CD4-positive, alpha-beta T cell treated with Interferon gamma for 1 hour (primary cell): Measurements from ENCODE around the gene SPNS3.

ENCODE experiments used
- DNase-seq: peaks from one replicate; pipeline ENCODE4 v3.0.0-alpha.2; 2020

The SPNS3 gene, protein sequence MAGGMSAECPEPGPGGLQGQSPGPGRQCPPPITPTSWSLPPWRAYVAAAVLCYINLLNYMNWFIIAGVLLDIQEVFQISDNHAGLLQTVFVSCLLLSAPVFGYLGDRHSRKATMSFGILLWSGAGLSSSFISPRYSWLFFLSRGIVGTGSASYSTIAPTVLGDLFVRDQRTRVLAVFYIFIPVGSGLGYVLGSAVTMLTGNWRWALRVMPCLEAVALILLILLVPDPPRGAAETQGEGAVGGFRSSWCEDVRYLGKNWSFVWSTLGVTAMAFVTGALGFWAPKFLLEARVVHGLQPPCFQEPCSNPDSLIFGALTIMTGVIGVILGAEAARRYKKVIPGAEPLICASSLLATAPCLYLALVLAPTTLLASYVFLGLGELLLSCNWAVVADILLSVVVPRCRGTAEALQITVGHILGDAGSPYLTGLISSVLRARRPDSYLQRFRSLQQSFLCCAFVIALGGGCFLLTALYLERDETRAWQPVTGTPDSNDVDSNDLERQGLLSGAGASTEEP

DNA sequence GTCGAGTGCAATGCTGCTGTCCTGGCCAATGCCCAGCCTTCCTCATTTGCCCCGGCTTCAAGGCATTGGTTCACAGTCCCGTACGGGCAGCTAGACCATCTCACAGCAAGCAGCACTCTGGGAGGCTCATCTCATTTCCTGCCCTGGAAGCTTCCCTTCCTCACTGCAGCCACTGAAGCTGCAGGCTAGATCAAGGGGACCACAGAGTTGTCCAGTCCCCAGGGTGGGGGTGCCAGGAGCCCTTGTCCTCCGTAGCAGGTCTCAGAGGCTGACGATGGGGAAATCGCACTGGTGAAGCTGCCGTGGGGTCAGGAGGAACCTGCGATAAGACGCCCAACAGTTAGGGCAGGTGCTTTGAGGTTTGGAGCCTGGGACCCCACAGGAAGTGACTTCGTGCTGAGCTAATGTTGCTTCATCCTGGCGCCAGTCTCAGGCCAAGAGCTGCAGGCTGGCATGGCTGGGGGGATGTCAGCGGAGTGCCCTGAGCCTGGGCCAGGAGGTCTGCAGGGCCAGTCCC lies at the start of gene SPNS3:
Gene SPNS3 (plus strand): TSS at position 426 of the 517 bp plus-strand sequence. CDS start 28 bp downstream, at position 454.
- DNase-seq = peak; percentile 14

DNA sequence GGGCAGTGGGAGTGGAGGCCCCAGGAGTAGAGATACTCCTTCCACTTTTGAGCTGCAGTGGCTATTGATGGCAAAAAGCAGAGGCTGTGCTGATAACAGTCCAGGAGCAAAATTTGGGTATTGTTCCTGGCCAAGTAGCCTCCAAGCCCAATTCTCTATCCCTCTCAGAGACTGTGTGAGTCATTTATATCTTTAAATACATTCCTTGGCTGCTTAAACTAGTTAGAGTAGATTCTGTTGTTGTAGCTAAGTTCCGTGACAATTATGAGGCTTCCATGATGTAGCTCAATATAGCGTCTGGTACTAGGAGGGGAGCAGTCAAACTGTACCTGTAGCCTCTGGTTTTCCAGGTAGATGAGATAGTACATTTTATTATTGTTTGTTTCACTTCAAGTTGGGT lies 47.3 kb upstream of the SPNS3 start:
- DNase-seq = no peak

DNA sequence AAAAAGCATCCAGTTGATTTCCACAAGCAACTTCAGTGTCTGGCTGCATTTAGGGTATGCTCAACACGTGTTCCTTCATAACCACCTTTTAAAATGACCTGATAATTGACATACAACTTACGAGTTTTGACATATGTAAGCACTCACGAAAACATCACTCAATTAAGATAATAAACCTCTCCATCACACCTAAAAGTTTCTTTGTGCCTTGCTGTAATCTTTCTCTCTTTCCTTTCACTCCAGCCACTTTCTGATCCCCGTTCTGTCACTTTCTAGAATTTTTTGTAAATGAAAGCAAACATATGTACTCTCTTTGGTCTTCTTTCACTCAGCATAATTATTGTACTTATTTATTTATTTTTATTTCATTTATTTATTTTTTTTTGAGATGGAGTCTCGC lies 46.6 kb upstream of the SPNS3 start:
- no peak for DNase-seq

DNA sequence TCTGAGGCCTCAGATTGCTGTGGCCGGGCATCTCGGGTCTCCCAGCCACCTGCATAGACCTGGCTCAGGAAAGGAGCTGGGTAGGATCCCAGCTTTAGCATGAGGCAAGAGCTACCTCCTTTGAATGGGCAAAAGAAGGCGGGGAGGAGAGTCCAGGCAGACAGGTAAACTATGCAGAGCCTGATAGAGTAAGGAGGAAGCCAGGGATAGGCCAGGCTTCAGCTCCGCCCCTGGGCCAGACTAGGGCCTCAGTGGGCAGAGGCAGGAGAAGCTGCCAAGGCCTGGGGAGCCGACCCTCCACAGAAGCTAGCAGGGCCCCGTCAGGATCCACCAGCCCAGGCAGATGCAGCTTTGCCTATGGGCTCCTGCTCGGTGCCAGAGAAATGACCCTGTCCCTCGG lies 44.7 kb upstream of the SPNS3 start:
- no peak for DNase-seq

DNA sequence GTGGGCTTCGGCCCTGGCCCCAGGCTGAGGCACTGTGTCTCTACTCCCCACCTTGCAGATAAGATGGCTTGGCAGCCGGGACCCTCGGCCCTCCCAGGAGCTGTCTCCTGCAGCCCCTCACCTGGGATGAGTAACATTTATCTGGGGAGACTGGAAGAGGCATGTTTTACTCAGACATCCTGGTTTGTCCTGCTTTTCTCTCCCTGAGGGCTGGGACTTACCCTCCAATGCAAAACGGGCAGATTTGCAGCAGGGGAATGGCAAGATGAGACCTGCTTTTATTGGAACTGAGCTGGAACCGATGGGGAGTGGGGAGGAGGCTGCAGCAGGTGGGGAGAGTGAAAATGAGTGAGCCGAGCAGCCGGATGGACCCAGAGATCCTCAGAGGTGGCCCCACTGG lies 39.9 kb upstream of the SPNS3 start:
- DNase-seq = no peak

DNA sequence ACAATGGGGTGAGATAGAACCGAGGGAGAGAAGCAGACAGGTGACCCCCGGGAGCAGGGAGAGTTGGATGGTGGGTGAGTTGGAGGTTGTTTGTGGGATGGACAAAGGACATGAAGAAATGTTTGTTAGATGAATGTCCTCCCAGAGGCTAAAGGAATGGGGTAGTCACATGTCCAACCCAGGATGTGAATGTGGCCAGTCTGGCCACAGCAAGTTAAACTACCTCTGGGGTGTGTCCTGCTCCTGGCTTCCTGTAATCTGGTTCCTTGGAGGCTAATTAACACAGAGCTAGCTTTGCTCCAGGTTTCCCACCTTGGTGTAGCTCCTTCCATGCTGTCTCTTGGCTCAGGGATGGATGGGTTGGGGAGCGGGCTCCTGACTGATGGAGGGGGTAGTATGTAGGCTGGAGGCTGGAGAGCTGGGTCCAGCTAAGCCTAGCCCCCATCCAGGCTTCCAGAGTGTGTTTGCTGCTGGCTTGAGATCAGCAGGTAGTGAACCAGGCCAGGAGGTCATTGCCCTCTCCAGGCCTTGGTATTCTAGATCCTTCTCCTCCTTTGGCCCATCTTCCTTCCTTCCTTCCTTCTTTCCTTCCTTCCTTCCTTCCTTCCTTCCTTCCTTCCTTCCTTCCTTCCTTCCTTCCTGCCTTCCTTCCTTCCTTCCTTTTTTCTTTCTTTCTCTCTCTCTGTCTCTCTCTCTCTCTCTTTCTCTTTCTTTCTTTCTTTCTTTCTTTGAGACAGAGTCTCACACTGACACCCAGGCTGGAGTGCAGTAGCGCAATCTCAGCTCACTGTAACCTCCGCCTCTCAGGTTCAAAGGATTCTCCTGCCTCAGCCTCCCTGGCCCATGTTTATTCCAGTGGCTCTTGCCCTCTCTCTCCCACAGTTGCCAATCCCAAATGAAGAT lies 39.3 kb upstream of the SPNS3 start:
- no peak for DNase-seq

DNA sequence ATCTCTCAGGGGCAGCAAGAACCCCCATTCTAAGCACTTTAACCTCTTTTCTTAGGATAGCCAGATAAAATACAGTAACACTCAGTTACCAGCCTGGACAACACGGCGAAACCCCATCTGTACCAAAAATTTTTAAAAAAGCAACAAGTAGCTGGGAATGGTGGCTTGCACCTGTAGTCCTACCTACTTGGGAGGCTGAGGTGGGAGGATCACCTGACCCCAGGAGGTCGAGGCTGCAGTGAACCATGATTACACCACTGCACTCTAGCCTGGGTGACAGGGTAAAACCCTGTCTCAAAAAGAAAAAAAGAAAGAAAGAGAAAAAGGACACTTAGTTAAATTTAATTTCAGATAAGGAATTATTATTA lies 38.6 kb upstream of the SPNS3 start:
- no peak for DNase-seq

DNA sequence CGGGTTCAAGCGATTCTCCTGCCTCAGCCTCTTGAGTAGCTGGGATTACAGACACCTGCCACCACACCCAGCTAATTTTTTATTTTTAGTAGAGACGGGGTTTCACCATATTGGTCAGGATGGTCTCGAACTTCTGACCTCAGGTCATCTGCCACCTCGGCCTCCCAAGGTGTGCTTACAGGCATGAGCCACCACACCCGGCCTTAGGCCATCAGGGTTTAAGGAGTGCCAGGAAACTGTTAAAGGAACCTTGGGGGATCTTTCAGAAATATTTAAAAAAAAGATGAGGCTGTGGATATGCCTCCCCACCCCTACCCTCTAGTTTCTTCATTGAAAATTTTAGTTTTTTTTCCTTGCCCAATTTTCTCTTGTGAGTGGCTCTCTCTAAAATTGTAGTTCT lies 35.9 kb upstream of the SPNS3 start:
- no peak for DNase-seq

DNA sequence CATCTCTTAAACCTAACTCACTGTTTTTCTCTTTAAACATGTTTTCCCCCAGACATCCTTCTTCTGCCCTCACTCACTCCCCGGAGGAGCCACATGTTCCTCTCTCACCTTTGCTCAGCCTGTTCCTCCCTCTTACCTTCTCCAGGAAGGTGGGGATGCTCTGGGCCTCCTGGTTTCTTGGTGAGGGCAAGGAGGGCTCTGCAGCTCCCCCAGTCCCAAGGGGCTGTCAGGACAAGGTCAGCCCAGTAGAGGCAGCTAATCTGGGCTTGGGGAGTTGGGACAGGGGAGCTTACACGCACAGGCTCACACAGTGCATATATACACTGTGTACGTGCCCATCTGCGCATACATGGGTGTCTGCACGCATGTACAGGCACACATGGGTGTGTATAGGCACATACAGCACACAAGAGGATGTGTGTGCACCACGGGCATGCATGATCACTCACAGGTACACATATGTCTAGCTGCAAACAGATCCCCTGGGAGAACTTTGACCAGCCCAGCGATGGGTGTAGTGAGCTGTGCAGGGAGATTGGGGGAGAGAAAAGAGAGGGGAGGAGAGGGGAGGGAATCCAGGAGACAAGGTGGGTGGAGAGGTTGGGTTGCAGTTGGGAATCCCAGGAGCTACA lies 28.6 kb upstream of the SPNS3 start:
- no peak for DNase-seq

DNA sequence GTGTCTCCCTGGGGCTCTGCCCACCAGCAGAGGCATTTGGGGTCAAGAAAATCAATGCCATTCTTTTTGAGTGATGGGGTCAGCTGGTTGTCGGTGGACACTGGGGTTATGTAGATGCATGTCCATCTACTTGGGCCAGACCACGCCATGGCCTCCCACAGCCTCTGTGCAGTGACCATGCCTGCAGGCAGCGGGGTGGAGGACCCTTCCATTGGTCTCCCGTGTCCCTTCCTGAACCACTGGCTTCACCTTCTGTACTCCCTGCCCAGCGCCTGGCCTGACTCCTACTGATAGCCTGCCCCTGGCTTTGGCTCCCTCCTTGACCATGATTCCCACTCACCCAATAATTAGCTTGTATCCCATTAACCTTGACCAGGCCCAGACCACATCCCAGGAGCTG lies 28.0 kb upstream of the SPNS3 start:
- DNase-seq = no peak

DNA sequence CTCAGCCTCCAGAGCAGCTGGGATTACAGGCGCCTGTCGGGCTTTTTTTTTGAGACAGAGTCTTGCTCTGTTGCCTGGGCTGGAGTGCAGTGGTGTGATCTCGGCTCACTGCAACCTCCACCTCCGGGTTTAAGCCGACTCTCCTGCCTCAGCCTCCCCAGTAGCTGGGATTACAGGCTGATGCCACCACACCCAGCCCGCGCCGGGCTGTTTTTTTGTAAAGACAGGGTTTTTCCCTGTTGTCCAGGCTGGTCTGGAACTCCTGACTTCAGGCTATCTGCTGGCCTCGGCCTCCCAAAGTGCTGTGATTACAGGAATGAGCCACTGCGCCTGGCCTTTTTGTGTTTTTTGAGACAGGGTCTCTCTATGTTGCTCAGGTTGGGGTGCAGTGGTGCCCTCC lies 27.4 kb upstream of the SPNS3 start:
- DNase-seq = no peak

DNA sequence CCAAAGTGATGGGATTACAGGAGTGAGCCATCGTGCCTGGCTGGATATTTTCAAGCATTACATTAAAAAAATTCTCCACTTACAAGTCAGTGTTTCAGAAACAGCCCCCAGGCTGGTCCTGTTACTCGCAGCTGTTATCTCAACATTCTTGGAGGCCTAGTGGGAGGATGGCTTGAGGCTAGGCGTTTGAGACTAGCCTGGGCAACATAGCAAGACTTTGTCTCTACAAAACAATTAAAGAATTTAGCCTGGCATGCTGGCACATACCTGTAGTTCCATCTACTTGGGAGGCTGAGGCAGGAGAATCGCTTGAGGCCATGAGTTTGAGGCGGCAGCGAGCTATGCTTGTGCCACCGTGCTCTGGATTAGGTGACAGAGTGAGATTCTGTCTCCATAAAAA lies 26.5 kb upstream of the SPNS3 start:
- DNase-seq = no peak

DNA sequence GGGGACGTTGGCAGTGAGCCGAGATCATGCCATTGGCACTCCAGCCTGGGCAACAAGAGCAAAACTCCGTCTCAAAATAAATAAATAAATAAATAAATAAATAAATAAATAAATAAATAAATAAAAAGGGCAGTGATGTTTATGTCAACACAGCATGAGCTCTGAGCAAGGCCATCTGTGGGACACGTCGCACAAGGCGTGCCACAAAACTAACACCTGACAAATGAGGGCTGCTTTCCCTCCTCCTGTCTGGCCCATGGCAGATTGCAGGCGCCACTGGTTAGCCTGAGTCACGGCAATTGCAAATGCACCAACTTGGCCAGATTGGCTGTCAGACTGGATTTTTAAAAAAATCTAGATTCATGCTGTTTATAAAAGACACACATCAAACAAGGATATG lies 25.9 kb upstream of the SPNS3 start:
- no peak for DNase-seq

DNA sequence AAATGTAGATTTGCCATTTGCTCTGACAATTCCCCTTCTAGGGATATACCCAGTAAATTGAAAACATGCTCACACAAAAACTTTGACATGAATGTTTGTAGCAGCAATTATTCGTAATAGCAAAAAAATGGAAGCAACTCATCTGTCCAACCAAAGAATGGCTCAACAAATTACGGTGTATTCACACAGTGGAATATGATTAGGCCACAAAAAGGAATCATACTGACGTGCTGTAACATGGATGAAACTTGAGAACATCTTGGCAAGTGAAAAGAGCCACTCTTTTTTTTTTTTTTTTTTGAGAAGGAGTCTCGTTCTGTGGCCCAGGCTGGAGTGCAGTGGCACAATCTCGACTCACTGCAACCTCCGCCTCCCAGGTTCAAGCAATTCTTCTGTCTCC lies 24.1 kb upstream of the SPNS3 start:
- no peak for DNase-seq

DNA sequence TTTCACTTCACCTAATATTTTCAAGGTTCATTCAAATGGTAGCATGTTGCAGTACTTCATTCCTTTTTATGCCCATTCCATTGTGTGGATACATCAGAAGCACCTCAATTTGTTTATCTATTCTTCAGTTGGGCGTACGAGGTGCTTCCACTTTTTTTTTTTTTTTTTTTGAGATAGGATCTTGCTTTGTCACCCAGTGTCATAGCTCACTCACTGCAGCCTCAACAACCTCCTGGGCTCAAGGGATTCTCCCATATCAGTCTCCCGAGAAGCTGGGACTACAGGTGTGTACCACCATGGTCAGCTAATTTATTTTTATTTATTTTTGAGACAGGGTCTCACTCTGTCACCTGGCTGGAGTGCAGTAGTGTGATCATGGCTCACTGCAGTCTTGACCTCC lies 22.5 kb upstream of the SPNS3 start:
- no peak for DNase-seq

DNA sequence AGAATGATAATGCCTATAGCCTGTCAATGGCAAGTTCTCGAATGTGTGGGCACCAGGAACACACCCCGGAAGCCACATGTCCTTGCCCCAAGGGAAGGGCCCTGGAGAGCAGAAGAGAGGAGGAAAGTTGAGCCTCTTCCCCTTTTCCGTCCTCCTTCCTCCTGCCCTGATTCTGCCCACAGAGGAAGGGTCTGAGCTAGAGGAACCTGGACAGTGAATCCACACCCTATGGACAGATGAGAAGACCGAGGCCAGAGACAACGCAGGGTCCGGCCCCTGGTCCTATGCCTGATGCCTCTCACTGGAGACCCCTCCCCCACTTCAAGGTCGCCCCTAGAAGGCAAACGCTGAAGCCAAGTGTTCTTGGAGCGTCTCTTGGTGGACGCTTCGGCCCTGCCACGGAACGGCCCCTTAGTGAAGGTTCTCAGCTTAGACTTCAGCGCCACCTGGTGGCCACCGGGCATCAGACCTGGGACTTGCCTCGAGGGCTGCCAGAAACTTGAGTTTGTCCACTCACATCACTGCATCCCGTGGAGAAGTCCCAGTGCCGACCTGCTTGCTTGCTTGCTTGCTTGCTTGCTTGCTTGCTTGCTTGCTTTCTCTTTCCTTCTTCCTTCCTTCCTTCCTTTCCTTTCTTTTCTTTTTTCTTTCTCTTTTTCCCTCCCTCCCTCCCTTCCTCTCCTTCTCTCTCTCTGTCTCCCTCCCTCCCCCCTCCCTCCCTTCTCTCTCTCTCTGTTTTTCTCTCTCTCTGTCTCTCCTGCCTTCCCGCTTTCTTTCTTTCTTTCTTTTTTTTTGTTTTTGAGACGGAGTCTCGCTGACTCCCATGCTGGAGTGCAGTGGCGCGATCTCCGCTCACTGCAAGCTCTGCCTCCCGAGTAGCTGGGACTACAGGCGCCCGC lies 20.6 kb upstream of the SPNS3 start:
- peak; percentile 82 for DNase-seq

DNA sequence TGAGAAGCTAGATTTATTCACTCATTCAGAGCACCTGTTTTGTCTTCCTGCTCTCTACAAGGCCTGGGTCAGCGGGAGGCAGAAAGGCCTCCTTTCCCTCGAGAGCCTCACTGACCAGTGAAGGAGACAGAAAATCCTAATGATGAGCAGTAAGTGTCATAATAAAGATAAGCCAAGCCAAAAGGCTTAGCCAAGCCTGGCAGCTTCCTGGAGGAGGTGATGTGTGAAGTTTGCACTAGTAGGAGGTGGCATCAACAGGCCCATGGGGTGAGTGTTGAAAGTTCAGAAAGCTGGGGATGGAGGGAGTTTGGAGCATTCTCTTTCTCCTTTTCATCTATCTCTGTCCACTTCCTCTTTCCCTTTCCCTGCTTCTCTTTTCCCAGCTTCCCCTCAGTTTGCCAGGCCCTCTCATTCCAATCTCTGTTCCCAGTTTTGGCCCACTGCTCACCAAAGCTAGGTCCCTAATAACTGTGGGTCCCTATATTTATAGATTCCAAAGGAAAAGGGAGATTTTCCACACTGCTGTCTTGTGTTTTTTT lies 16.5 kb upstream of the SPNS3 start:
- DNase-seq = no peak

DNA sequence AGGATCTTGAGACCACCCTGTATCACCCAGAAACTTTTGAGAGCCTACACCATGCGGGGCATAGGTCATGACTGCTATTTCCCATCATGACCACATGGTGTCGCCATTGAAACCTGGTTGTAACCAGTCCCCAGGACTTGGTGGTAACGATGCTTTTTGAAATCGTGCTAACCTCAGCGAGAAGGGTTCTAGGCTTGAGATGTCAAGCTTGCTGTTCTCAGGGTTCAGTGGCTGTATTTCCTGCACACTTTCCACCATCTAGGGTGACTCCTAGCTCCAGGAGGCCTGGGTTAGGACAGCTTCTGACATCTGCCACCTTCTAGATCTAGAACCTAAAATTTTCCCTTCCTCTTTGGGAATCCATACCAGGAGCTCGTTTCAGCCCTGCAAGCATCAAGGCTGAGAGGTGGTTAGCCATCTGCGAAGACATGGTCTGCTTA lies 13.0 kb upstream of the SPNS3 start:
- DNase-seq = peak; percentile 54

DNA sequence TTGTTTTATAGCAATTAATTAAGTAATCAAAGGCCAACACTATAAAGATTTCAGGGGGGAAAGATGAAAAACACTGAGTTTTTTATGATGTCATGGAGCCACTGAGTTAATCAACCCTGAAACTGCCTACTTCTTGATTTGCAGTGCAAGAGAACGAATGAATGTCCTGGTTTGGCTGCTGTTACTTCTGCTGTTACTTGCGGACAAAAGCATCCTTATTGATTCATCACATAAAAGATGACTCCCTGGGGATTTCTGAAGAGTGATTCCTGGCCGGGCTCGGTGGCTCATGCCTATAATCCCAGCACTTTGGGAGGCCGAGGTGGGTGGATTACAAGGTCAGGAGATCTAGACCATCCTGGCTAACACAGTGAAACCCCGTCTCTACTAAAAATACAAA lies 10.9 kb upstream of the SPNS3 start:
- no peak for DNase-seq

DNA sequence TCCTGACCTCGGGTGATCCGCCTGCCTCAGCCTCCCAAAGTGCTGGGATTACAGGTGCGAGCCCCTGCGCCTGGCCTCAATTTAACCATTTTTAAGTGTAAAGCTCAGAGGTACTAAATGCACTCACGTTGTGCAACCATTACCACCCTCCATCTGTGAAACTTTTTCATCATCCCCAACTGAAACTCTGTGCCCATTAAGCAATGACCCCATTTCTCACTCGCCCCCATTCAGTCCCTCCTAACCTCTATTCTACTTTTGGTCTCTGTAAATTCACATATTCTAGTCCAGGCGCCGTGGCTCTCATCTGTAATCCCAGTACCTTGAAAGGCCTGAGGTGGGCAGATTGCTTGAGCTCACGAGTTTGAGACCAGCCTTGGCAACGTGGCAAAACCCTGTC lies 8.3 kb upstream of the SPNS3 start:
- DNase-seq = no peak

DNA sequence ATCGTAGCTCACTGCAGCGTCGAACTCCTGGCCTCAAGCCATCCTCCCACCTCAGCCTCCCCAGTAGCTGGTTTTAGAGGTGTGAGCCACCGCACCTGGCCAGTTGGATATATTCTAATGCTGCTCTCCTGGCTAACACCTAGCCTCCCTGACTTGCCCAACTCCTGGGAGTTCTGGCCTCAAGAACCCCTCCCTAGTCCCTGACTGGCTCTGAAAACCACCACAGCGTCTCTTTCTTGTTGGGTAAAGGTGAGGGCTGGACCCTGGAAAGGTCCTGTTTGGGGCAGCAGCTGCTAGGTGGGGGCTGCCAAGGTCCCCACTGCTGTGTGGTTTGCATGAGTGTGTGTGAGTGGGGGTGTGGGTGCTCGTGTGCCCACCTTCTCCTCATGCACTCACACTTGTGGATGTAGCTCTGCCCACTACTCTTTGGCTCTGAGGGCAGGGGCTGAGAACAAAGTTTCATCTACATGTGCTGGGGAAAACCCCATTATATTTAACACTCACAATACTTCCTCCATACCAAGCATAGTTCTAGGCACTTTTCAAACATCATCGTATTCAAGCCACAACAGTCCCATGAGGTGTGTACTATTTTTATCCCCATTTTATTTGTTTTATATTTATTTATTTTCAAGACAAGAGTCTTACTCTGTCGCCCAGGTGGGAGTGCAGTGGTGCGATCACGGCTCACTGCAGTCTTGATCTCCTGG lies 7.1 kb upstream of the SPNS3 start:
- no peak for DNase-seq
